Endodermal cell (in vitro differentiated cells): ENCODE measurements around the gene SNTA1. TPM values are rescaled to one million over a fixed set of nuclear protein-coding genes. Genes with fewer than 3 reads are reported as not detected.

Experiments used
- DNase-seq: peaks from one replicate; pipeline ENCODE4 v3.0.0-alpha.2; 2017
- H3K27ac ChIP-seq: 2 replicates; pipeline ENCODE4 v1.5.1; 2013; ENCODE audit warnings: mild to moderate bottlenecking, low read depth, low read length, moderate library complexity
- H3K27me3 ChIP-seq: 2 replicates; pipeline ENCODE4 v1.6.1; 2013; ENCODE audit warnings: mild to moderate bottlenecking, low read length, moderate library complexity; ENCODE audit not compliant: insufficient read depth, control insufficient read depth, poor library complexity, severe bottlenecking
- H3K36me3 ChIP-seq: 2 replicates; pipeline ENCODE4 v1.7.0; 2013; ENCODE audit warnings: mild to moderate bottlenecking, low read length, moderate library complexity; ENCODE audit not compliant: control insufficient read depth, insufficient read depth
- H3K4me1 ChIP-seq: one replicate; pipeline ENCODE4 v1.7.0; 2013; ENCODE audit warnings: low read length; ENCODE audit not compliant: control insufficient read depth, insufficient read depth
- H3K4me3 ChIP-seq: 2 replicates; pipeline ENCODE4 v1.5.1; 2013; ENCODE audit warnings: mild to moderate bottlenecking, low read length, moderate library complexity
- H3K9ac ChIP-seq: 2 replicates; pipeline ENCODE4 v1.6.1; 2013; ENCODE audit warnings: mild to moderate bottlenecking, low read length, moderate library complexity; ENCODE audit not compliant: poor library complexity, severe bottlenecking; ENCODE audit errors: extremely low read depth
- H3K9me3 ChIP-seq: 2 replicates; pipeline ENCODE4 v1.6.1; 2013; ENCODE audit warnings: mild to moderate bottlenecking, low read length, moderate library complexity; ENCODE audit not compliant: control insufficient read depth
- H3K27ac Mint-ChIP-seq: 2 replicates; pipeline ENCODE4 v1.8.0; 2020; ENCODE audit warnings: mixed read lengths
- H3K27me3 Mint-ChIP-seq: 2 replicates; pipeline ENCODE4 v1.8.0; 2021; ENCODE audit warnings: mild to moderate bottlenecking, mixed read lengths; ENCODE audit not compliant: insufficient read depth
- H3K36me3 Mint-ChIP-seq: 2 replicates; pipeline ENCODE4 v1.8.0; 2020; ENCODE audit warnings: low read depth, mixed read lengths
- H3K4me1 Mint-ChIP-seq: 2 replicates; pipeline ENCODE4 v1.8.0; 2020; ENCODE audit warnings: mixed read lengths
- H3K4me3 Mint-ChIP-seq: 2 replicates; pipeline ENCODE4 v1.8.0; 2020; ENCODE audit warnings: mild to moderate bottlenecking, moderate library complexity, mixed read lengths
- H3K9me3 Mint-ChIP-seq: 2 replicates; pipeline ENCODE4 v1.8.0; 2020; ENCODE audit warnings: mild to moderate bottlenecking, mixed read lengths
- WGBS, 2 experiments: methylation state at CpG; one replicate each; pipeline versions ENCODE4 v1.1.5 to v1.1.7; 2013; ENCODE audit warnings: missing lambda C conversion rate in 2 of 2, mixed read lengths in 1 of 2; ENCODE audit not compliant: insufficient coverage in 1 of 2, insufficient read length in 1 of 2; 5-methylcytosine and 5-hydroxymethylcytosine counted together
- total RNA-seq, 2 donors: library from RNA; stranded (reverse); fragmentation: NEBNext Ultra II Directional in 1 of 2; extraction: Animal tissue kit (Norgen Biotek cat#: 25700) in 1 of 2; gene quantifications; 2 replicates in 1 of 2; 3 replicates in 1 of 2; pipeline ENCODE4 v1.2.1, GENCODE V29; 2021
- TF ChIP-seq, protein P1 (sequence below): fragments of 200-600 bp; sonication (generic); conservative IDR thresholded peaks from 2 replicates; pipeline ENCODE4 v1.5.0; 2021; ENCODE audit warnings: antibody characterized with exemption, mild to moderate bottlenecking

Gene SNTA1
- total RNA-seq, 2 donors from 2014 or later, result 4.6 to 8.2 TPM

DNA sequence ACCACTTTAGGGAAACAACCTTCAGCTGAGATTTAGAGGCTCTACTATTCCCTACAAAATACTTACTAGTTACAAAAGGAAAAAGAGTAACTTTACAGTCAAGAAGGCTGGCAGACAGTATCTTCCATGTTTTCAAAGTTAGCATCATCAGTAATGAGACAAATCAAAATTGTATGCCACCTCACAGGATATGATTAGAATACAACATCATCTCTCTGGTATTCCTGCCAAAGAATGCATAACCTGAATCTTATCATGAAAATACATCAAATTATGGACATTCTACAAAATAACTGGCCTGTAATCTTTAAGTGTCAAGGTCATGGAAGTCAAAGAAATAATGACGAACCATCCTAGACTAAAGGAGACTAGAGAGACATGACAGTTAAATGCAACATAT, 80.7 kb downstream of the SNTA1 start:
- Histone ChIP-seq H3K9ac (no peak overlapping the region), H3K4me1 (no peaks in the 10 kb centered on the region), H3K4me3 (no peak overlapping the region), H3K27me3 (no peaks in the 10 kb centered on the region), H3K27ac (no peak overlapping the region), H3K36me3 (peaks cover 74% of the 10 kb centered on the region), H3K9me3 (no peaks in the 10 kb centered on the region)
- peaks cover 3% of the 10 kb centered on the region for H3K4me1 Mint-ChIP-seq
- TF ChIP-seq, protein P1, sequence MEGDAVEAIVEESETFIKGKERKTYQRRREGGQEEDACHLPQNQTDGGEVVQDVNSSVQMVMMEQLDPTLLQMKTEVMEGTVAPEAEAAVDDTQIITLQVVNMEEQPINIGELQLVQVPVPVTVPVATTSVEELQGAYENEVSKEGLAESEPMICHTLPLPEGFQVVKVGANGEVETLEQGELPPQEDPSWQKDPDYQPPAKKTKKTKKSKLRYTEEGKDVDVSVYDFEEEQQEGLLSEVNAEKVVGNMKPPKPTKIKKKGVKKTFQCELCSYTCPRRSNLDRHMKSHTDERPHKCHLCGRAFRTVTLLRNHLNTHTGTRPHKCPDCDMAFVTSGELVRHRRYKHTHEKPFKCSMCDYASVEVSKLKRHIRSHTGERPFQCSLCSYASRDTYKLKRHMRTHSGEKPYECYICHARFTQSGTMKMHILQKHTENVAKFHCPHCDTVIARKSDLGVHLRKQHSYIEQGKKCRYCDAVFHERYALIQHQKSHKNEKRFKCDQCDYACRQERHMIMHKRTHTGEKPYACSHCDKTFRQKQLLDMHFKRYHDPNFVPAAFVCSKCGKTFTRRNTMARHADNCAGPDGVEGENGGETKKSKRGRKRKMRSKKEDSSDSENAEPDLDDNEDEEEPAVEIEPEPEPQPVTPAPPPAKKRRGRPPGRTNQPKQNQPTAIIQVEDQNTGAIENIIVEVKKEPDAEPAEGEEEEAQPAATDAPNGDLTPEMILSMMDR, result no peak
- WGBS, 2 experiments, result 100% methylated on average over 1 of the region's 1 CpG
- H3K36me3 Mint-ChIP-seq, result peaks cover 81% of the 10 kb centered on the region
- H3K4me3 Mint-ChIP-seq, result no peak overlapping the region
- no peaks in the 10 kb centered on the region for H3K9me3 Mint-ChIP-seq
- no peak for DNase-seq
- no peak overlapping the region for H3K27ac Mint-ChIP-seq
- no peaks in the 10 kb centered on the region for H3K27me3 Mint-ChIP-seq

DNA sequence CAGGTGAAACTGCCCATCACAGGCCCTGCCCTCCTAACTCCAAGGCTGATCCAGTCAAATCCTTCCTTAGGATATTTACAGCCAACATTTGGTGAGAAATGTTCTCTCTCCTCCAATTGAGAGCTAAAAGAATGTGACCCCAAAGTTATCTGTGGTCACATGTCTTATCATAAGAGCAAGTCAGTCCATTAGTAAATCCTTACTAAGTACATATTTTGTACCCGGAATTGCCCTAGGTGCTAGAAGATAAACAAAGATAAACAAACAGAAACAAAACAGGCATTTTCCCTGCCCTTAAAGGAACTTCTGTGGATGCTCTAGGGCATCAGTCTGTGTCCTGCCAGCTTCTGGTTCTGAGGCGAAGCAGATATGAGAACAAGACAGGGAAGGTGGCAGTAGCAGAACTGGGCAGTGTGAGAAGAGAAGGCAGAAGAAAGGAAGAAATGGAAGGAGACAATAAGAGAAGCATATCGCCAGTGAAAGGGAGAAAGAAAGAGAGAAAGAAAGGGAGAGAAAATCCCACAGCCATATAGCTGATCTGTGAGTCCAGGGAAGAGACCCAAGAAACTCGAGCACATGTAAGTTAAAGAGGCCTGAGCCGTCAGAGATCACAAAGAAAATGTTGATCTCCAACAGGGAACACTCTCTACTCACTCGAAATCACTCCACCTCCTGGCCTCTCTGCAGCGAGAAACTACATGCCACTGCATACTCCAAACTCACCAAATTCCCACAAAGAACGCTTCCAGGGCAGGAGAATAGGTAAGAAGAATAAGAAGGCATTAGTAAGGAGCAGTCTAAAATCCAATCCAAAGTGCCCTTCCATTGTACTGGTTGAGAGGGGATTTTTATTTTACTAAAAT, 83.9 kb downstream of the SNTA1 start:
- Mint-ChIP-seq H3K27me3 (no peaks in the 10 kb centered on the region), H3K4me1 (peaks cover 3% of the 10 kb centered on the region), H3K4me3 (no peak overlapping the region), H3K9me3 (no peaks in the 10 kb centered on the region), H3K27ac (peak overlapping the region; percentile 1), H3K36me3 (peaks cover 66% of the 10 kb centered on the region)
- peaks cover 61% of the 10 kb centered on the region for H3K36me3 ChIP-seq
- H3K9me3 ChIP-seq, result no peaks in the 10 kb centered on the region
- H3K9ac ChIP-seq, result no peak overlapping the region
- TF ChIP-seq, protein P1, result peak; percentile 28
- no peak overlapping the region for H3K27ac ChIP-seq
- H3K27me3 ChIP-seq, result no peaks in the 10 kb centered on the region
- peak; percentile 26 for DNase-seq
- WGBS, 2 experiments, result 69 to 90% methylated on average over 2 to 7 of the region's 8 CpGs
- H3K4me3 ChIP-seq, result no peak overlapping the region
- H3K4me1 ChIP-seq, result no peaks in the 10 kb centered on the region

Other genes starting within 250 kb of the SNTA1 start
- not detected for gene BPIFA3, start 226.4 kb downstream of the SNTA1 start, total RNA-seq
- 1 to 10 TPM in 1 of 2 donors, not detected in 1; 1.4 TPM for gene BPIFA1, start 207.8 kb downstream of the SNTA1 start, total RNA-seq
- gene BPIFB1, start 160.5 kb downstream of the SNTA1 start, total RNA-seq, result under 1 TPM; 0.24 to 0.26 TPM
- gene CDK5RAP1, start 42.2 kb downstream of the SNTA1 start, total RNA-seq, result 10 to 100 TPM; 45.2 to 59.7 TPM
- 10 to 100 TPM; 26.8 to 32.7 TPM for gene CBFA2T2, start 46.3 kb upstream of the SNTA1 start, total RNA-seq
- gene C20orf144, start 218.6 kb upstream of the SNTA1 start, total RNA-seq, result under 1 TPM in 1 of 2 donors, not detected in 1; 0.44 TPM
- gene ACTL10, start 223.2 kb upstream of the SNTA1 start, total RNA-seq, result under 1 TPM in 1 of 2 donors, not detected in 1; 0.42 TPM
- 10 to 100 TPM; 77.2 to 92.3 TPM for gene NECAB3, start 230.7 kb upstream of the SNTA1 start, total RNA-seq
- gene E2F1, start 242.6 kb upstream of the SNTA1 start, total RNA-seq, result 10 to 100 TPM; 26.9 to 33.7 TPM